Measurements from ENCODE around the gene VANGL2. TPM values are rescaled to one million over a fixed set of nuclear protein-coding genes. Genes with fewer than 3 reads are reported as not detected.

VANGL2 gene
- total and polyA plus RNA-seq, 2 of the 8 experiments (the other 6 are each of a cell fraction or from before 2014, with no cell fraction given) = 62.5 to 118 TPM

DNA sequence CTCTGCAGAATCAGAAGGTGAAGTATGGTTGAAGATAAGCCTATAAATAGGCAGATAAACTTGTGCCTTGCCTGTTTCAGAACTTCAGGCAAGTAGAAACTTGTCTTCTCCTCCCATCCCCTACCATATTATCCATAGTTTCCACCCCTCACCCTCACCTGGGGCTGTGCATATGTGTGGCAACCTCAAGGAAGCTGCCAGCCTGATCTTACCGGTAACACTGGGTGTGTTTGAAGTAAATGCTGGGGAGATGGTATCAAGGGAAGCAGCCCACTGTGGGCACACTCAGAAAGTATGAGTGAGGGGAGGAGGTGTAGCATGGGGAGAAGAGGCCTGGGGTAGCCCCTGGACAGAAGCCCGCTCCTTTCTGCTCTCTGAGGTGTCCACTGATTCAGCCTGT, 14.5 kb downstream of the VANGL2 start:
- H2BK120ac ChIP-seq (replicated peaks; ENCODE audit: low read depth, low read length) = no peak overlapping the region
- H3K27ac ChIP-seq (ENCODE audit: low read depth, low read length) = no peak overlapping the region
- no peak overlapping the region for H3K4ac ChIP-seq (replicated peaks; ENCODE audit: insufficient read length, low read depth, low read length)
- H3K4me2 ChIP-seq (ENCODE audit: insufficient read depth in 1 of 2, low read depth in 2 of 2, low read length in 2 of 2) = no peak overlapping the region
- H2BK15ac ChIP-seq (ENCODE audit: low read length) = no peak overlapping the region
- no peak overlapping the region for H2AK5ac ChIP-seq (ENCODE audit: low read depth, low read length)
- ChIA-PET POLR2A (ENCODE audit: partially characterized antibody) (interaction anchor here (1.5 kb wide), 1 partner anchor 12 kb away, joined by 4 read pairs; no protein-coding TSS in a partner anchor), CTCF (ENCODE audit: partially characterized antibody) (interaction anchor here (1.4 to 5.8 kb wide), 4 partner anchors 13 to 61 kb away, joined by 4 to 67 read pairs (median 34); no protein-coding TSS in a partner anchor)
- H2AFZ ChIP-seq (ENCODE audit: low read length) = no peak overlapping the region
- peaks cover 22% of the 10 kb centered on the region for H3K79me1 ChIP-seq (ENCODE audit: low read depth, low read length)
- H4K5ac ChIP-seq (ENCODE audit: insufficient read length, low read depth, low read length) = no peak overlapping the region
- no peak overlapping the region for H3K23ac ChIP-seq (ENCODE audit: insufficient read length)
- TF ChIP-seq NRF1 (IDR thresholded peaks at IDR 0.05; ENCODE audit: low read depth, low read length) = no peak
- no peak for TF ChIP-seq POLR2A (IDR thresholded peaks at IDR 0.05; ENCODE audit: control extremely low read depth in 1 of 2, low read depth in 2 of 2, low read length in 2 of 2)
- TF ChIP-seq, protein P1, sequence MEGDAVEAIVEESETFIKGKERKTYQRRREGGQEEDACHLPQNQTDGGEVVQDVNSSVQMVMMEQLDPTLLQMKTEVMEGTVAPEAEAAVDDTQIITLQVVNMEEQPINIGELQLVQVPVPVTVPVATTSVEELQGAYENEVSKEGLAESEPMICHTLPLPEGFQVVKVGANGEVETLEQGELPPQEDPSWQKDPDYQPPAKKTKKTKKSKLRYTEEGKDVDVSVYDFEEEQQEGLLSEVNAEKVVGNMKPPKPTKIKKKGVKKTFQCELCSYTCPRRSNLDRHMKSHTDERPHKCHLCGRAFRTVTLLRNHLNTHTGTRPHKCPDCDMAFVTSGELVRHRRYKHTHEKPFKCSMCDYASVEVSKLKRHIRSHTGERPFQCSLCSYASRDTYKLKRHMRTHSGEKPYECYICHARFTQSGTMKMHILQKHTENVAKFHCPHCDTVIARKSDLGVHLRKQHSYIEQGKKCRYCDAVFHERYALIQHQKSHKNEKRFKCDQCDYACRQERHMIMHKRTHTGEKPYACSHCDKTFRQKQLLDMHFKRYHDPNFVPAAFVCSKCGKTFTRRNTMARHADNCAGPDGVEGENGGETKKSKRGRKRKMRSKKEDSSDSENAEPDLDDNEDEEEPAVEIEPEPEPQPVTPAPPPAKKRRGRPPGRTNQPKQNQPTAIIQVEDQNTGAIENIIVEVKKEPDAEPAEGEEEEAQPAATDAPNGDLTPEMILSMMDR (IDR thresholded peaks at IDR 0.05; ENCODE audit: control extremely low read depth in 1 of 3, insufficient read depth in 1 of 3, low read depth in 1 of 3, low read length in 3 of 3) = no peak
- no peak for TF ChIP-seq KDM1A (IDR thresholded peaks at IDR 0.05; ENCODE audit: borderline replicate concordance, low read length)
- no peak for TF ChIP-seq HDAC6 (IDR thresholded peaks at IDR 0.05; ENCODE audit: low read depth, low read length)
- TF ChIP-seq, protein P2, sequence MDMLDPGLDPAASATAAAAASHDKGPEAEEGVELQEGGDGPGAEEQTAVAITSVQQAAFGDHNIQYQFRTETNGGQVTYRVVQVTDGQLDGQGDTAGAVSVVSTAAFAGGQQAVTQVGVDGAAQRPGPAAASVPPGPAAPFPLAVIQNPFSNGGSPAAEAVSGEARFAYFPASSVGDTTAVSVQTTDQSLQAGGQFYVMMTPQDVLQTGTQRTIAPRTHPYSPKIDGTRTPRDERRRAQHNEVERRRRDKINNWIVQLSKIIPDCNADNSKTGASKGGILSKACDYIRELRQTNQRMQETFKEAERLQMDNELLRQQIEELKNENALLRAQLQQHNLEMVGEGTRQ (IDR thresholded peaks at IDR 0.05; ENCODE audit: low read length) = no peak
- TF ChIP-seq FOSL1 (IDR thresholded peaks at IDR 0.05; ENCODE audit: insufficient read depth, low read depth, low read length) = no peak
- TF ChIP-seq SRF (IDR thresholded peaks at IDR 0.05; ENCODE audit: low read depth, low read length) = no peak
- no peak for TF ChIP-seq ZNF274 (IDR thresholded peaks at IDR 0.05; ENCODE audit: borderline replicate concordance, extremely low read depth, low read length)
- no peaks in the 10 kb centered on the region for H3K23me2 ChIP-seq (ENCODE audit: low read depth, low read length)
- H2BK20ac ChIP-seq (ENCODE audit: low read length) = no peak overlapping the region
- no peak for FAIRE-seq
- H4K8ac ChIP-seq (ENCODE audit: extremely low read depth, insufficient read depth, low read length) = no peak overlapping the region; the same call in 1 of the 2 replicates
- H3K27me3 ChIP-seq (replicated peaks in 1 of 4; ENCODE audit: control insufficient read depth in 3 of 4, extremely low read depth in 1 of 4, insufficient read depth in 3 of 4, low read length in 3 of 4) = no peaks in the 10 kb centered on the region
- no peak overlapping the region for H3K56ac ChIP-seq (replicated peaks; ENCODE audit: insufficient read length, low read depth, low read length)
- 93% methylated on average over 2 of the region's 2 CpGs; no CpG with 5 or more reads in 1 of the 2 experiments for WGBS, 2 experiments (ENCODE audit: extremely low coverage in 1 of 2, insufficient coverage in 1 of 2, insufficient read length in 1 of 2, insufficient replicate concordance in 2 of 2, low coverage in 1 of 2, low lambda C conversion rate in 2 of 2, missing lambda C conversion rate in 1 of 2)
- no peak for DNase-seq (ENCODE audit: low read depth in 1 of 2, low spot score in 2 of 2)
- no peak overlapping the region for H3K4me3 ChIP-seq (ENCODE audit: extremely low read depth in 1 of 4, insufficient read depth in 2 of 4, low read depth in 3 of 4, low read length in 4 of 4)
- no peaks in the 10 kb centered on the region for H3K9me3 ChIP-seq (ENCODE audit: insufficient read depth in 2 of 2, low read depth in 1 of 2, low read length in 1 of 2)
- peaks cover 2 to 18% of the 10 kb centered on the region in 2 experiments for H4K20me1 ChIP-seq (replicated peaks in 1 of 2; ENCODE audit: control insufficient read depth in 1 of 2, insufficient read depth in 2 of 2, low read length in 2 of 2)
- H4K91ac ChIP-seq (replicated peaks; ENCODE audit: insufficient read length, low read length) = no peak overlapping the region
- peaks cover 4 to 49% of the 10 kb centered on the region in 2 experiments for H3K79me2 ChIP-seq (ENCODE audit: control insufficient read depth in 1 of 2, insufficient read depth in 2 of 2, low read length in 2 of 2)
- no peak overlapping the region for H3K14ac ChIP-seq (ENCODE audit: insufficient read length)
- peaks cover 7 to 35% (median 24%) of the 10 kb centered on the region in 4 experiments for H3K36me3 ChIP-seq (ENCODE audit: control insufficient read depth in 2 of 4, insufficient read depth in 4 of 4, low read length in 3 of 4)
- no peak overlapping the region for H3K18ac ChIP-seq (ENCODE audit: extremely low read depth, low read length)
- H2BK5ac ChIP-seq (ENCODE audit: low read depth, low read length) = no peak overlapping the region
- no peak overlapping the region for H2BK12ac ChIP-seq (ENCODE audit: low read depth, low read length)
- no peak overlapping the region for H3K9ac ChIP-seq (replicated peaks in 1 of 4; ENCODE audit: extremely low read depth in 1 of 4, low read depth in 3 of 4, low read length in 3 of 4)
- H3K4me1 ChIP-seq (replicated peaks in 1 of 4; ENCODE audit: control insufficient read depth in 3 of 4, insufficient read depth in 4 of 4, low read length in 3 of 4) = peaks cover 6 to 16% (median 13%) of the 10 kb centered on the region in 4 experiments
